Measurements from ENCODE around the gene TM2D1. TPM values are rescaled to one million over a fixed set of nuclear protein-coding genes. Genes with fewer than 3 reads are reported as not detected.
"Not testable (repeated sequence)": the region's sequence is repeated elsewhere in the genome, so short reads cannot be mapped to it uniquely, and the experiment has no call there.

TM2D1 gene
- total RNA-seq, 1 donor from 2014 or later: 51.3 TPM

GRCh38 chr1:61718996-61719663 is 5.8 kb downstream of the TM2D1 start:
- not testable (repeated sequence) for DNase-seq

DNA sequence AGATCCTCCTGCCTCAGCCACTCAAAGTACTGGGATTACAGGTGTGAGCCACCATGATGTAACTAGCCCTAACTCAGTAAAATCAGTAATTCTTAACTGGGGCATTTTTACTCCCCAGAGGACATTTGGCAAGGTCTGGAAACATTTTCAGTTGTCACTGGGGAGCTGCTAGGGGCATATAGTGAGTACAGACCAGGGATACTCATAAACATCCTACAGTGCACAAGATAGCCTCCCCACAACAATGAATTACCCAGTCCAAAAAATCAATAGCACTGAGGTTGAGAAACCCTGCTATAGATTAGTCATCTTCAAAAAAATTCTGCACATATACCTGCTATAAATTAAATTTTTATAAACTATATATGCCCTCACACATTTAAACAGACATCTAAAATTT is 13.0 kb downstream of the TM2D1 start:
- DNase-seq: no peak

DNA sequence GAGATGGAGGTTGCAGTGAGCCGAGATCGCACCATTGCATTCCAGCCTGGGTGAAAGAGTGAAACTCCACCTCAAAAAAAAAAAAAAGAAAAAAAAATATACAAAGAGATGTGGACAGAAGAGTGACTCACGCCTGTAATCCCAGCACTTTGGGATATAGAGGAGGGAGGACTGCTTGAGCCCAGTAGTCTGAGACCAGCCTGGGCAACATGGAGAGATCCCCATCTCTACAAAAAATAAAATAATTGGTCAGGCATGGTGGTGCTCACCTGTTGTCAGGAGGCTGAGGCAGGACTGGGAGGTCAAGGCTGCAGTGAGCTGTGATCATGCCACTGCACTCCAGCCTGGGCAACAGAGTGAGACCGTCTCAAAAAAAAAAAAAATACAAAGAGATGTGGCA is 13.7 kb downstream of the TM2D1 start:
- DNase-seq: not testable (repeated sequence)

- no peak for DNase-seq
Observed at GRCh38 chr1:61709908-61710289, 15.0 kb downstream of the TM2D1 start.

DNA sequence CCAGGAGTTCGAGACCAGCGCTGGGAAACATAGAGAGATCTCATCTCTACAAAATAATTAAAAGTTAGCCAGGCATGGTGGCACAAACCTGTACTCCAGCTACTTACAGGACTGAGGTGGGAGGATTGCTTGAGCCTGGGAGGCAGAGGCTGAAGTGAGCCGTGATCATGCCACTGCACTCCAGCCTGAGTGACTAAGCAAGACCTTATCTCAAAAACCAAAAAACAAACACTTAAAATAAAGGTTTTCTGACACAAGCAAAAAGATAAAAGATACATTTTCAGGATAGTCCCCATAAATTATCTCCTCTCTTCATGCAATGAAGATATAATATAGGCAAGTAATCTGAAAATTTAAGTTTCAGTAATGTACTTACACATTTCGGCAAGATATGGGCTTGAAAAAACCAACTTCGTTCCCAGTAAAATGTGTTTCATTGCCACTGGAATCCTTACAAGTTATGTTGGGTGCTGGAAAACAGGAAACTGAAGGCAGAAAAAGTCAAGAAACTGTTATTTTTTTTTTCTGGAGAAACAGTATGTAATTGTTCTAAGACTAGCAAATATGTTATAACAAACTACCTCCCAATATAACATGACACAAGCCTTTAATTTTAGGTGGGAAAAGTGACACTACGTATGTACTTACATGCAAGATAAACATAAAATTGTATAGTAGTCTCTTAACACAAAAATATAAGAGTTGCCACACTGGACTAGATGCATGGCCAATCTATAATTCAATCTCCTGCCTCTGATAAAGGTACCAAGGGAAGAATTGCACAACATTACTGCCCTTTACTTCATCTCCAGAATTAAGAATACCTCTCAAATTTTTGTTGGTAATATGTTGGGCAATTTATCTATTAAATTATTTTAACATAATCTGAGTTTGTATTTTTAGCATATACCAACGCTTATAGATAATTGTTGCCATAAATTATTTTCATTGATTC is 15.7 kb downstream of the TM2D1 start:
- no peak for DNase-seq

GRCh38 chr1:61699911-61700851 is 24.8 kb downstream of the TM2D1 start:
- no peak for DNase-seq

GRCh38 chr1:61692155-61692800 is 32.7 kb downstream of the TM2D1 start:
- DNase-seq: no peak

DNA sequence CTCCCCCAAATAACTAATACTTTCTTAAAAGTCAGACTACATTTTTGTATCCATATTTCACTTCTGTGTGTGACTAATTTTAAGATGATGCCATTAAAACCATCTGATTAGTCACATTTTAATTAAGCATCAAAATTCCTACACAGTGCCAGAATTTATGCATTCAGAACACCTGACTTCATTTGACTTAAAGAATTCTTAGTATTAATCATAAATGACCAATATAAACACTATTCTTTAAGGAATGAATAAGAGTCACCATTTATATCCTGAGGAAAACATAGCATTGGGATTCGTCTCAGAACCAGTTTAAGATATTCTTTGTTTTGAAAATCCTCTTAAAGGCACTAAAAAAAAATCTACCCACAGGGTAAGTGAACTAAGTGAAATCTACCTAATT is 37.0 kb downstream of the TM2D1 start:
- no peak for DNase-seq

GRCh38 chr1:61682891-61683290 is 42.0 kb downstream of the TM2D1 start:
- DNase-seq: no peak

GRCh38 chr1:61680500-61680899 is 44.4 kb downstream of the TM2D1 start:
- DNase-seq: no peak

GRCh38 chr1:61676881-61677280 is 48.1 kb downstream of the TM2D1 start:
- not testable (repeated sequence) for DNase-seq

DNA sequence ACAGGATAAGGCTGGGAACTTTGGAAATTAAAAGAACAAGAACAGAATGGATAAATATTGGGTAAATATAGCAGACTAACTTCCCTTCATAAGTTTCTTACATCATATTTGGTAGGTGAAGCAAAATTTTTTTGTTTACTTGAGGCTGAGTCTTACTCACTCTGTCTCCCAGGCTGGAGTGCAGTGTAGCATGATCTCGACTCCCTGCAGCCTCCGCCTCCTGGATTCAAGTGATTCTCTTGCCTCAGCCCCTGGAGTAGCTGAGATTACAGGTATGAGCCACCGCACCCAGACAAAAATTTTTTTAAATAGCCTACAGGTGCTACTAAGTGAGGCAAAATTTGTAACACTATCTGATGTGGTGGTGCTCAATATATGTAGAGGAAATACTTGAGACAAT is 50.7 kb downstream of the TM2D1 start:
- no peak for DNase-seq

DNA sequence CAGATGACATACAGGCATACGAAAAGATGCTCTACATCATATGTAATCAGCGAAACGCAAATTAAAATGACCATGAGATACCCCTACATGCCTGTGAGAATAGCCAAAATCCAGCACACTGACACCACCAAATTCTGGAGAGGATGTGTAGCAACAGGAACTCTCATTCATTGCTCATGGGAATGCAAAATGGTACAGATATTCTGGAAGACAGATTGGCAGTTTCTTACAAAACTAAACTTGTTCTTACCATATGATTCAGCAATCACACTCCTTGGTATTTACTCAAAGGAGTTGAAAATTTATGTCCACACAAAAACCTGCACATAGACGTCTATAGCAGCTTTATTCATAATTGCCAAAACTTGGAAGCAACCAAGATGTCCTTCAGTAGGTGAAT is 52.6 kb downstream of the TM2D1 start:
- no peak for DNase-seq

- DNase-seq: no peak
Observed at GRCh38 chr1:61670445-61670844, 54.5 kb downstream of the TM2D1 start.

DNA sequence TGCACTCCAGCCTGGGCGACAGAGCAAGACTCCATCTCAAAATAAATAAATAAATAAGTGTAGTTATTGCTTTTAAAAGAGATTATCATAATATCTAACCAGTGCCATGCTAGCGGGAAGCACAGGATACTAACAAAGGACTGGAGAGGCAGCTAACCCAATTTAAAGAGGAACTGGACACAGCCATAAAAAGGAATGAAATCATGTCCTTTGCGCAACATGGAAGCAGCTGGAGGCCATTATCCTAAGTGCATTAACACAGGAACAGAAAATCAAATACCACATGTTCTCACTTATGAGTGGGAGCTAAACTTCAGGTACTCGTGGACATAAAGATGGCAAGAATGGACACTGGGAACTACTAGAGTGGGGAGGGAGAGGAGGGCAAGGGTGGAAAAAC is 54.9 kb downstream of the TM2D1 start:
- DNase-seq: no peak

DNA sequence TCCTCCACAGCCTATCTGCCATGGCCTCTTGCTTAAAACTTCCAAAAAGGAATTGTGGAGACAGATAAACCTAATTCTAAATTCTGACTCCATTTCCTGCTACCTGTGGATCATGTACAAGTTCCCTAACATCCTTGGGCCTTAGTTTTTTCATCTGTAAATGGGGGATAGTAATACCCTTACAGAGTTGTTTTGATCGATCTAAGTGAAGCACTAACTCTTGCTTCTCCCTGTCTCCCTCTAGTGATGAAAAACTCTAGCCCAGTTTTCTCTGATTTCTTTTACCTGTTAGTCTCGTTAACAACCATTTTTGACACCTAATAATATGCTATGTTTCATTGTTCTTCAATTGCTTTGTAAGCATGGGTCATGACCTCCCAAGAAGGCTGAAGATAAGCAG is 65.9 kb downstream of the TM2D1 start:
- DNase-seq: no peak

DNA sequence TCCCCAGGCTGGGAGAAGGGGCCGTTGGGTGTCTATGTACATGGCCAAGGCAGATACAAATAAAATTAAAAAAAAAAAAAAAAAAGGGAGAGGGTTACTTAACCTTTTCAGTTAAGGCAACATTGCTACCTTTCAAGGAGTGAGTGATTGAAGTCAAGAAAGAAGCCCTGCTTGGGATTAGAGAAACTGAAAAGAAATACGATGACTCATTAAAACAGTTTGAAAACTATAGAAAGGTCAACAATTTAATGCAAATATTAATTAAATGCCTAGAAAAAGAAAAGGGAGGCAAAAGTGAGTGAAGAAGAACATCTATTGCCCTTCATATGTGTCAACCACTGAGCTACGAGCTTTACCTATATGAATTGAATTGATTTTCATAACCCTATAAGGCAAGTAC is 69.5 kb downstream of the TM2D1 start:
- no peak for DNase-seq

GRCh38 chr1:61654067-61654466 is 70.9 kb downstream of the TM2D1 start:
- DNase-seq: no peak

DNA sequence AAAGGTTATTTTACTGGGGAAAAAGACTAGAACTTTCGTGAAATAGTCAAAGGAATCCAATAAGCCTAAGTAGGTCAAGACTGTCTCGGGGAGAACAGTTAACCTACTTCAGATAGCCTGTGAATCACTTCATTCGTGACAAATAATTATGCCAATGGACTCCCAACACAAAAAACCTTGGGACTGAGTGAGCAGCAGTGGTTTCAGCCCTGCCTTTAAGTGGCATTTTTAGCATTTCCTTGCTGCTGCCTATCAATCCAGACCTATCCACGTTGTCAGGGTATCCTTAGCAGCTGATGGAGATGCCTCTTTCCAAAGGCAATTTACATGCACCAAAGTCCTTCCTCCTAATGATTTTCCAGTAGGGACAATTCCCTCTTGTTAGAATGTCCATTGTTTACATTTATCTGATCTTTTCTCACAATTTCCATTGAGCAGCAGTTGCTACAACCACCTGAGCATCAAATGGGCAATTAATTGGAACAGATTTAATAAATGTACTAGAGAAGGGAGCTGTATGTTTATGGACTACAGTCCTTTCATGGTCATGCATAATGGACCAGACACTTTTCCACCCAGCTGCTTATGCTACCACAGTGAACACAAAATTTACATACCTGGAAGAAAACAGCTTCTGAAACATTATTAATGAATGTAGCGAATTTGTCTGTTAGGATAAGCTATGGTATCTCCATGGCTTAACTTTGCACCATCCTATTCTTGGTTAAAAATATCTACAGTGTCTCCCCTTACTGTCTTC is 75.8 kb downstream of the TM2D1 start:
- DNase-seq: no peak

- DNase-seq: no peak
Observed at GRCh38 chr1:61647142-61647541, 77.8 kb downstream of the TM2D1 start.

- DNase-seq: no peak
Observed at GRCh38 chr1:61645476-61645875, 79.5 kb downstream of the TM2D1 start.
